ENCODE results near the gene DRD2. TPM values are rescaled to one million over a fixed set of nuclear protein-coding genes. Genes with fewer than 3 reads are reported as not detected.

DRD2 gene
- total RNA-seq, 1 experiment from 2014 or later: 0.37 TPM

DNA sequence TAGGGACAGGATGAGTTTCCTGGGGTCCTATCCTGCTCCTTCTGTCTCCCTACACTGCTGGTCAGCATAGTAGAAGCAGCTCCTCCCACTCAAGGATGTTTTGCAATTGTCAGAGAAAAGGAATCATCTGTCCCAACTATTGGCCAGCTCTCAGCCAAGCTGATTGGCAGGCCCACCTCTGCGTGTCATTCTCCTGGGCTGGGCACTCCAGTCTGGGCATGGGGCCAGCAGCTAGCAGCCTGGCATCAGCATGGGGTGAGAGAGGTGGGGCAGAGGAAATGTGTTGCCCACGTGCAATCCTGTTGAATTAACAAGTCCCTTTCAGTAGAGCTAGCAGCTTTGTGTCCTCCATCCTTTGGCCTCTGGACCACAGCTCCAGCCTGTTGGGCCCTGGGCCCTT lies 73.5 kb downstream of the DRD2 start:
- peak; percentile 90 for DNase-seq (ENCODE audit: low read depth)

DNA sequence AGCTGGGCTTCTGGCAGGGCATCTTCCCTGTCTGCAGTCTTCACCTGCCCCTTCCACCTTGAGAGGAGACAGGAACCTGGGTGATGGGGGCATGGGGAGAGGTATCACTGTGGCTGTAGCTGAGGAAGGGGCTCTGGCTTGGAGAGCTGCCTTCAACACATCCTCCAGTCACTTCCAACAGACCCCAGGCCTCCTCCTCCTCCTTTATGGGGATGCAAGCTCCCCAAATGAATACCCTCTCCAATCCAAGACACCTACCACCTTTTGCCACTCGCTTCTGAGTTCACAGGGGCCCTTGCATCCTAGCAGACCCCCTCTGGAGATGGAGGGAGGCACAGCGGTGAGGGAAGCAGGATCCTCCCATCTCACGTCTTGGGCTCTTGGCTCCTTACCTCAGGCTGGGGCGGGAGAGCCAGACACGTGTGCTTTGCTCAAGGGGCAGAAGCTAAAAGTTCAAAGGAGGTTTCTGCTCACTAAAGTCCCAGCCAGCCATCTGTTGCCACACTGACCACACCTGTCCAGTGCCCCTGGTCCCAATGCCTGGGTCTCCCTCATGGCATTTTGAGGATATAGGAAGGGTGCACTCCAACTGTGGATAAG lies 74.5 kb downstream of the DRD2 start:
- DNase-seq (ENCODE audit: low read depth): no peak

DNA sequence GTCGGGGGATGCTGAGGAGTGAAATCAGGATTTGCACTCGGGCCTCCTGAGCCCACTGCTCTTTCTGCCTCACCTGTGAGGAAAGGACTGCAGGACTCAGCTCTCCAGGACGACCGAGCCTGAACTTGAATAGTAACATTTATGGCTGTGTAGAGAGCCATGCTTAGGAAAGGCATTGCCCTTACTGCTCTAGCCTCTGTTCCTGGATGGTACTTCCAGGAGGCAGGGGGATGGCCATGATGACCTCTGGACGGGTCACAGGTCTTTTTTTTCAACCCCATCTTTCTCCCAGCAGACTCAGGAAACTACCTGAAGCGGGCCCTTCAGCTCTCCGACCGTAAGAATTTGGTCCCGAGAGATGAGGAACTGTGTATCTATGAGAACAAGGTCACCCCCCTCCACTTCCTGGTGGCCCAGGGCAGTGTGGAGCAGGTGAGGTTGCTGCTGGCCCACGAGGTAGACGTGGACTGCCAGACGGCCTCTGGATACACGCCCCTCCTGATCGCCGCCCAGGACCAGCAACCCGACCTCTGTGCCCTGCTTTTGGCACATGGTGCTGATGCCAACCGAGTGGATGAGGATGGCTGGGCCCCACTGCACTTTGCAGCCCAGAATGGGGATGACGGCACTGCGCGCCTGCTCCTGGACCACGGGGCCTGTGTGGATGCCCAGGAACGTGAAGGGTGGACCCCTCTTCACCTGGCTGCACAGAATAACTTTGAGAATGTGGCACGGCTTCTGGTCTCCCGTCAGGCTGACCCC lies 76.3 kb downstream of the DRD2 start:
- no peak for DNase-seq (ENCODE audit: low read depth)

DNA sequence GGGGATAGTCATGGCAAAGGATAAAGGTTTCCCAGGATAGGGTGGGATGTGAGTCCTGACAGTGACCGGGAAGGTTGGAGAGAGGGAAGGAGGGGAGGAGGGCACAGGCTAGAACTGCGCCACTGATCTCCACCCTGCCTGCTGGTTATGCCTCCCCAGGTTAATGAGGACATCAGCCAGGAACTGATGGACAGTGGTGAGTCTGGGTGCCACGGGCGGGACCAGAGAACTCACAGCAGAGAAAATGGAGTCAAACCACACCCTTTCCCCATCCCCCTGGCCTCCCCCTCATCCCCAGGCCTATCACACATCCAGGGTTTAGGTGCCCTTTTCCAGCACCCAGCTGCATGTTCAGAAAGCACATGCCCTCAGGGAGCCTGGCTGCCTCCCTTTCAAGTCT lies 77.4 kb downstream of the DRD2 start:
- no peak for DNase-seq (ENCODE audit: low read depth)

DNA sequence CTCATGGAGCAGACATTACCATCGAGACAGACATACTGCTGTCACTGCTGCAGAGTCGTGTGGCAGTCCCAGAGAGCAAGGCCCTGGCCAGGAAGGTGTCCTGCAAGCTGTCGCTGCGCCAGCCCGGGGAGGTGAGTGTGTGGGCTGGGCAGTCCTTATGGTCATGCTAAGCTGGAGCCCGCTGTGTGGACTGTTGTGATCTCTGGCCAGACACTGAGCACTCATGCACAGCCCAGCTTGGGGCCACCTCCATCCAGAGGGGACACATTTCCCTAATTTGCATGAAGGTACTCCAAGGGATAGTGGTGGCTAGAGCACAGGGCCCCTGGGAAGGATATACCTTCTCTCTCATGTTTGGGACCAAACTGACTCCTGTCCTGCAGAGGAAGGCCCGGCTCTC lies 78.0 kb downstream of the DRD2 start:
- DNase-seq (ENCODE audit: low read depth): no peak

DNA sequence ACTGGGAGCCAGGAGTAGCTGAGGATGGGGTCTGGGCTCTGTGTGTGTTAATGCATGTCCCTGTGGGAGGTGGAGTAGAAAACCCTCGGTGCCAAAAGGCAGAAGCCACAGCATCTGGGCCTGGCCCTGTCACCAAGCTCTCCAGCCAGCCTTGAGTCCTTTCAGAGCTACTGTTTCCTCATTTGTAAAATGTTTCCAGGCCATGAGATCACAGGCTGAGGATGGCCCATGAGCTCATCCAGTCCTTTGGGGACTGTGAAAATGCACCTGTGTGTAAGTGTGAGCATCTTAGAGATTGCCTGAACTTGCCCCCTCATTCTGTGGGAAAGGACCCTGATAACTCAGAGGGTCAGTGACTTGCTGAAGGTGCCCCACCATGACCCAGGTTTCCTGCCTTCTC lies 78.5 kb downstream of the DRD2 start:
- no peak for DNase-seq (ENCODE audit: low read depth)

DNA sequence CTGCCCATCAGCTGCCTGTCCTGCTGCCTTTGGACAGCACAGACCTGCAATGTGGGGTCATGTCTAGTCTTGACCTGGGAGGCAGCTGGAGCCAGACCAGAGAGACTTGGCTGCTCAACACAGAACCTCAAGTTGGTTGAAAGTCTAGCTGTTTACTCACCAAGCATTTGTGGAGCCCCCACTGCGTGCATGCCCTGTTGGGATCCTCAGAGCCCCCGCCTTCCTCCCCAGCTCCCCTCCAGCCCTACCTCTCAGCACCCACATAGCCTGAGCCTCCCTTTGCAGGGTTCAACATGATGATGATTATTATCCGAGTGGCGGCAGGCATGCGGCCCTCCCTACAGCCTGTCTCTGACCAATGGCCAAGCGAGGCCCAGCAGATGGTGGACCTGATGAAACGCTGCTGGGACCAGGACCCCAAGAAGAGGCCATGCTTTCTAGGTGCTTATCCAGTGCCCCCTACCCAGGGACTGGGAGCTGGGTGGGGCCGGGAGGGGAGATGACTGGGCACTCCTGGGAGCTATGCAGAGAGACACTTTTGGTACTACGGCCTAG lies 79.3 kb downstream of the DRD2 start:
- no peak for DNase-seq (ENCODE audit: low read depth)

DNA sequence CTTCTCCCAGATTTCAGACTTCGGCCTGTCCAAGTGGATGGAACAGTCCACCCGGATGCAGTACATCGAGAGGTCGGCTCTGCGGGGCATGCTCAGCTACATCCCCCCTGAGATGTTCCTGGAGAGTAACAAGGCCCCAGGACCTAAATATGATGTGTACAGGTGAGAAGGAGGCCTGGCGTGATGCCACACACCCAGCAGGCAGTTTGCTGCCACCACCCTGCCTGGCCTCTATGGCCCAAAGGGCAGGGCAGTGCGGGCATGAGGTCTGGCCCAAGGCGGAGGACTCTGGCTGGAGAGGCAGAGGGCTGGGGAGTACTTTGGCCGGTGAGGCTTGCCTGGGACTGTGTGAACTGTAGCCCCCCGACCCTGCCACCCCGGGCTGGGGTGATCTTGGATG lies 80.3 kb downstream of the DRD2 start:
- DNase-seq (ENCODE audit: low read depth): no peak

DNA sequence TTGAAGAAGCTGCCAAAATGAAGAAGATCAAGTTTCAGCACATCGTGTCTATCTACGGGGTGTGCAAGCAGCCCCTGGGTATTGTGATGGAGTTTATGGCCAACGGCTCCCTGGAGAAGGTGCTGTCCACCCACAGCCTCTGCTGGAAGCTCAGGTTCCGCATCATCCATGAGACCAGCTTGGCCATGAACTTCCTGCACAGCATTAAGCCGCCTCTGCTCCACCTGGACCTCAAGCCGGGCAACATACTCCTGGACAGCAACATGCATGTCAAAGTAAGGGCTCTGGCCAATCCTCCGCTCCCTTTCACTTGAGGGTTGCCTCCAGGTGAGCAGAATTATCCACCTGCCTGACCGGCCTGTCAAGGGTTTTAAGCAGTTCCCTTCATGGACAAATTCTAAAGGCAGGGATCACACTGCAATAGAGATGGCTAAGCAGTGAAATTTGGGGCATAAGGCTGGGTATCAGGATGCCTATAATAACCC lies 81.7 kb downstream of the DRD2 start:
- DNase-seq (ENCODE audit: low read depth): no peak

DNA sequence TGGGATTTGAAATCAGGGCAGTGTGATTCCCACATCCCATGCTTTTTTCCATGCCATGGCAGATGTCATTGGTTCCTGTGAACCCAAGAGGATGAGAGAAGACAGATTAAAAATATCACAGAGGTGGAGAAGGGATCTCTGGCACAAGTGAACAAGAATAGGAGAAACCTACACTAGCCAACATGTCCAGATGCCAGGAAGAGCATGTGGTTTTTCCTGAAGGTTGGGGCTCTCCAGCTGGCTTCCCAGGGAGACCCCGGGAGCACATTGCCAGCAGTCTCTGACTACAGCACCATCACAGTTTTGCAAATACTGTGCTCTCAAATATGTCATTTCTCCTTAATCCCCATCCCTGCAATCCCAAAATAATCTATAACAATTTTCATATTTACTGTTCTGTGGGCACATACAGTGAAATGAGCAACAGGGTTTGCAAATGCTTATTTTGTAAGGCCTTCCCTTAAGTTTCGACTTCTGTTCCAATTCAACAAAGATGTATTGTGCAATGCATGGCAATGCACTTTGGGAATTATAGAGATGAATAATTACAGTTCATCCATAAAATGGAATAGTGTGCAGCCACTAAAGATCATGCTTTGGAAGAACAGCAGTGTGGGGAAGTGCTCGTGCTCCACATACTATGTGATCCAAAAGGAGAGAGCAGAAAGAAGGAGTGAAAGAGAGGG lies 82.8 kb downstream of the DRD2 start:
- no peak for DNase-seq (ENCODE audit: low read depth)

DNA sequence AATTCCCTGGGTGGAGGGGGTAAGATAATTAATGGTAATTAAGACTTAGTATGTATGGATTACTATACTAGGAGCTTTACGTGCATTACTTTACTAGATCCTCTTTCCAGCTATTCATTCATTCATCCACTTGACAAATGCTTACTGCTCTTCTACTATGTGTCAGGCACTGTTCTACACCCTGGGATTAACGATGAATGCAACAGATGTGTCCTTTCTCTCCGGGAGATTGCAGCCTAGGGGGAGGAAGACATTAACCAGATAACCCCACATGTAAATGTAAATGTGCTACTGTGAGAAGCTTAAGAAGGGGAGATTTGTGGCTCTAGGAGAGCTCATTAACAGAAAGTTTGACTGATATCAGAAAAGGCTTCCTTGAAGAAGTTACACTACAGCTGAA lies 85.9 kb downstream of the DRD2 start:
- DNase-seq (ENCODE audit: low read depth): no peak

DNA sequence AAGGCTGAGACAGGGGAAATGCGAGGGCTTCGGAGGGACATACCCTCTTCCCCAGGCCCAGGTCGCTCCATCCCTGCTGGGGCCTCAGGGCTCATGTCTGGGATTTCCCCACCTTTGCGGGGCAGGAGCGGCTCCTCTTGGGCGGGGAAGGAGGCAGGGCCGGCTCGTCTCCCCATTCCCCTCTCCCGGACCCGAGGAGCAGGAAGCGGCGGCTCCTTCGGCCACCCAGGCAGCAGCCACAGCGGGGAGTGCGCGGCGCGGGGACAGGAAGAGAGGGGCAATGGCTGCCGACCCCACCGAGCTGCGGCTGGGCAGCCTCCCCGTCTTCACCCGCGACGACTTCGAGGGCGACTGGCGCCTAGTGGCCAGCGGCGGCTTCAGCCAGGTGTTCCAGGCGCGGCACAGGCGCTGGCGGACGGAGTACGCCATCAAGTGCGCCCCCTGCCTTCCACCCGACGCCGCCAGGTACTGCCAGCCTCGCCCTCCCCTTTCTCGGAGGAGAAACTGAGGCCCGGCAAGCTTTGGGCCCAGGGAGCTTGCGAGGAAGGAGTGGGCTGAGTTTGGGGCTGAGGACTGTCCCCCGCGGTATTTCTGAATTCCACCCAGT lies 87.5 kb downstream of the DRD2 start, which contains the start of gene ANKK1:
ANKK1 (plus strand) TSS at position 175 of the 607 bp plus-strand sequence; CDS start at position 281, 106 bp downstream.
- no peak for DNase-seq (ENCODE audit: low read depth)

DNA sequence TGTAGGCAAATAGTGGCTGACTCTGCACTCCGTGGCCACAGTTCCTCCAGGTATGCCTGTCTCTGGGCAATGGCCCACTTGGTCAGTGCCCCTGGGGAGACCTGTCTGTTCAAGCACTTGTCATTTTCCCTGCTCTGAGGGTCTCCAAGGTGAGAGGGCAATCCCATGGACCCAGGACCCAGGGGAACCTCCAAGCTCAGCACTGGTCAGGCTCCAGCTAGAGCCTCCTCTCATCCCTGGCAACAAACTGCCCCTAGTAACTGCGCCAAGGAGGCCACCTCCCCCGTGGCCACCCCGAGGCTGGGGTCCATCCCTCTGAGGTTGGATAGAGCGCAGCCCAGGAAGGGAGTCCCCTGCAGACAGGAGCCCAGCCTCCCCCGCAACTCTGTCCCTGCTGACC lies 88.3 kb downstream of the DRD2 start:
- no peak for DNase-seq (ENCODE audit: low read depth)

DNA sequence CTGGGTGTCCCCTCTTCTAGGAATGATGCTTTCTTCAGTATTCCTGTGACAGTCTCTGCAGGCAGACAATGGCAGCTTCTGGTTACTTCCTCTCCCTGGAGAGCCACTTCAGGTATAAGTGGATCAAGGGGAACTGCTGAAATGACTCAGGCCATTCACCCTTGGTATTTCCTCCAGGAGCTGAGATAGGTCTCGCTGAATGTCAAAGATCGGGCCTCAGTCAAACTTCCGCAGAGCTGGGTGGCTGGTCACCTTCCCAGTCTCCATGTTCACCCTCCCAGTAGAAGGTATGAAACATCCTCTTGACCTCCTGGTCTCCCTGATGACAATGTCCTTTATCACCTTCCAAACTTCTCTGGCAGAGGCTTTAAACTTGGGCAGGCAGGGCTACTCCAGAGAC lies 89.4 kb downstream of the DRD2 start:
- DNase-seq (ENCODE audit: low read depth): no peak

DNA sequence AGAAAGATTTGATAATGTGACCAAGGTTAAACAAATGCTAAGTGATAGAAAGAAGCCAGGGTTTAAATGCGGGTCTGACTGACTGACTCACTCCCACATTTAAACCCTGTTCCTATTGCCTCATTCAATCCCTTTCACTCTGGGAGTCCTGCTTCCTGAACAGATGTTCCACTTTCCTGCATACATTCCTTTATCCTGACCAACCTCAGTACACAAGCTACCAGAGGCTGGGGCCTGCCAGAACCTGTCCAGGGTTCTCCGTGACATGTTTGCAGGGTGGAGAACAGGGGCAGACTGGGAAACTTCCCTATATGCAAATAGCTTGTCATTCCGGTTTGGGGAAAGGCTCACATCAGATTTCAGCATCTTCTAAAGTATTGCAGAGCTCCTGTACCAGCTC lies 90.6 kb downstream of the DRD2 start:
- DNase-seq (ENCODE audit: low read depth): peak; percentile 97

DNA sequence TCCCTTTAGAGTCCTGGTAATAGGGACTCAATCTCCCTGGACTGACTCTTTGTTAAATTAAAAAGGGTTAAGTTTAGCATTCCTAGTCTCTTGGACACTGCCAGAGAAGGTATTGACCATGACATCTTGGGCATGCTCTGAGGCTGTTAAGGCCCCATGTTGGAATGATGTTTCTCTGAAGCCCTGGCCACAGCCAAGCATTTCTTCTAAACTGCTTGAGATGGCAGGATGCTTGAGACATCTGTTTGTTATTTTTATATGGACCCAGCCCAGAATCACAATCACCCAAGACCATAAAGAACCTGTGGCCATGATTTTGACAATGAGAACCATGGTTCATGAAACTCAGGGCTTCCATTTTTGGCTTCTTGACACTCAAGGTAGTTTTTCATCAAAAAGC lies 93.1 kb downstream of the DRD2 start:
- no peak for DNase-seq (ENCODE audit: low read depth)

DNA sequence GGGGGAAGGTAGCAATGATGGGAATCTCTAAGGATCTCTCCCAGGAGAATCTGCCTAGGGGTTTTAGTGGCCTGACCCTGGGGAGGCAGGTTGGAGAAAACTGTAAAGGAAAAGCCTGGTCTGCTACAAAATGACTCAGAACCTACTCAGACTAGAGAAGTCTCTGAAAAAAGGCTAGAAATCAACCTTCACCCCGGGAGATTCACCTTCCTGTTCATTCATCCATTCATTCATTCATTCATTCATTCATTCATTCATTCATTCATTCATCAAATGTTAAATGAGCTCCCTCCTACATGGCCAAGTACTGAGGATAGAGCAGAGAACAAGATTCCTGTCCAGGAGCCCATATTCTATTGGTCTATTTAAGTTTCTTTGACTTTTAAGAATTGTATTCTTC lies 96.5 kb downstream of the DRD2 start:
- DNase-seq (ENCODE audit: low read depth): peak; percentile 61

DNA sequence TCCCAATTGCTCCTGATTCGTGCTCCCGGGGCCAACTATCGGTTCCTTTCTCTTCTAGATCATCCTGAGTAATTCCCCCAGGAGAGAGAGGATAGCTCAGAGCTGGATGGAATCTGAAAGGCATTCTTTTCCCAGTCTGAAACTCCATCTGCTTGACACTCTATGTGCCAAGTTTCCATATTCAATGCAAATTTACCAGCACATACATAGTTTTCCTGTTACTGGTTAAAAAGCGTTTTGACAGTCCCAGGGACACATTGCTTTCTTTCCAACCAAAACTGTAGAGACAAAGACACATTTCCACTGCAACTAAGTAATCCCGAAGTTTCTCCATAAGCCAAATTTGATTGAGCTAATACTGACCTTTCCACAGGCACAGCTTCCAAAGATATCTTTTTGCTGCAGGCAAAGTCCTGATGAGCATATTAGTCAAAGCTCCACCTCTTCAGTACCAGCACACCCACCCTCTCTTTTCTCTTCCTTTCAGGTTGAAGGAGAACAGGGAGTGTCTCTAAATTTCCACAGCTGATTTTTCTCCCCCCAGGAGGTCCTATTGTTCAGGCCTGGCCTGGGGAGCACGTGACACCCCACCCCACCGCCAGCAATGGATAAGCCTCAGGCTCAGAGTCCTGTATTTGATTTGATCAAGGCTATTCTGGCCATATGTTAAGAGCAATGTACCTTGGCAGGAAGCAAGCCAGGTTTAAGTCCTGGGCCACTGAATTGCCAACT lies 97.4 kb downstream of the DRD2 start:
- DNase-seq (ENCODE audit: low read depth): no peak

DNA sequence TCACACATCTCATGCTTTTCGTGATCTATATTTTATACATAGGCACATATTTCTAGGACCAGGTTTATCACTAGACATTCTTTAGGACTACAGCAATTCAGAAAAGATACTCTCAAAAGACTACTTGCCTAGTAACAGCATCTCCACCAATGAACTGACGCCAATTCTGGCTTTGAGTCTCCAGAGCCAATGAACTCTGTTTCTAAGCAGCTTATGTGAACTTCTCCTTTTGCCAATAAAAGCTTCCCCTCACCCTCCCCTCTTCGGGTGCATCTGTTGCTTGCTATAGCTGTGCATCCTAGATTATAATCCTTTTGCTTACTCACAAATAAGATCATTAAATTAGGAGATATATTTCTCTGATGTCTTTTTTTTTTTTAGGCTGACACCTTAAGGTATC lies 99.0 kb downstream of the DRD2 start:
- no peak for DNase-seq (ENCODE audit: low read depth)

DNA sequence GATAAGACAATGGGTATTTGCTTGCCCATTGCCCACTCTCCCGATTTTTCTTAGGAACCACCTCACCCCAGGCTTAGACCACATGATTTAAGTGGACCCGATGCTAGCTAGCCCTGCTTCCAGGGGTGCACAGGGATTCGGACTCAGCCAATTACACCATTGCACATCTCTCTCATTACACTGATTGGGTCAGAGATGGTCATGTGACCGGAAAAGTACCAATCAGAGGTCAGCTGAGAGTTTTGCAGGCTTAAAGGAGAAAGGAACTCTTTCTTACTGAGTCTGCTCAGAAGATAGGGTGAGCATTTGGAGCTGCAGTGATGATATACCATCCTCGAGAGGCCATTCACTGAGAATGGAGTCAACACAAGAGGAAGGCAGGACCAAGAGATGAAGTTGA lies 99.8 kb downstream of the DRD2 start:
- DNase-seq (ENCODE audit: low read depth): no peak

DNA sequence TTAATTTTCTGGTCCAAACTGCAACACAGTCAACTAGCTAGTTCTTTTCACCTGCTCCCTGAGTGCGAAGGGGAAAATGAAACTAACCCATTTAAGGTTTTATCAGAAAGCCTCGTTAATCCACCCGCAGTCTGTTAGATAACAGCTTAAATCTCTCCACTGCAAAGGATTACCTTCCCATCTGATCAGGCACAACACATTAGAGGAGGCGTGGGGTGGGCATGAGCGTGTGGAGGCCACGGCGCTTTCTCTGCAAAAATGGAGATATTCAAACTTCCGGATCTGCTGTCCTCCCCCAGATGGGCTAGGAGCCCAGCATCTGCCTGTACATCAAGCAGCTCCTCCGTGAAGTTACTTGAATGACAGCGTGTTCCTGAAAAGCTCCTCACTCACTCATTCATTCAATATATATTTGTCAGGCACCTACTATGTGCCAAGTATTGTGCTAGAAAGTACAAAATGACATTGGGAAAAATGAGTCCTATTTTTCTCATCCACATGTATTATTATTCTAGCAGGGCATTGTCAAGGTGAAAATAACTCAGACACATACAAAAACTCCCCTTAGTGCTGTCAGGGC lies 101.1 kb downstream of the DRD2 start:
- DNase-seq (ENCODE audit: low read depth): no peak

All from HT1080 (cell line).